ENCODE measurements around the gene INO80.

Gene INO80

DNA sequence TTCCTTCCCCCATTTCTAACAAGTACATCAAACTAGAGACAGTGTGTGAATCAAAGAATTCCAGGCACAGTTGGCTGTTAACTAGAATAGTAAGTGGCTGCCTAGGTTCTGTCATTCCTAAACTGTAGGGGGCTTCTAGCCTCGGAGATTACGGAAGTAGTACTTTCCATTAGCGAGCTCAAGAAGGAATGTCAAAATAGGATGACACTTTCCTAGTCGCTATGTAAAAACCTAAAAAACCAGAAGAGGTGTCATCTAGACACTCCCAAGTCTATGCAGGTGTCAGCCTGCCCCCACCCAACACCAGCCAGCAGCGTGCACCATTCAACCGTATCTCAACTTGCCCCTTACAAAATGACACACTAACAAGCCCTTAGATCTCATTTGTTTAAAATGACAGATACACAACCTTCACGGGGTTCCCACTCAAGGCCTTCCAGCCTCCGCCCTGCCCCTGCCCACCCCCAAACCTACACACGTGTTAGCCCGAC, 874 bp downstream of the INO80 start:
- peak; percentile 13 for TF ChIP-seq CTCF (IDR thresholded peaks at IDR 0.05; ENCODE audit: low read depth, low read length)
- DNase-seq (ENCODE audit: extremely low read depth, low read depth) = peak; percentile 1

- no peak for TF ChIP-seq CTCF (IDR thresholded peaks at IDR 0.05; ENCODE audit: low read depth, low read length)
- no peak for DNase-seq (ENCODE audit: extremely low read depth, low read depth)
Measured at GRCh38 chr15:41106947-41107346, 9.1 kb downstream of the INO80 start.

GRCh38 chr15:41105348-41106334, 10.4 kb downstream of the INO80 start:
- TF ChIP-seq CTCF (IDR thresholded peaks at IDR 0.05; ENCODE audit: low read depth, low read length) = no peak

GRCh38 chr15:41104234-41104633, 11.8 kb downstream of the INO80 start:
- peak; percentile 63 for DNase-seq (ENCODE audit: extremely low read depth, low read depth)

More at GRCh38 chr15:41105348-41106334, 10.4 kb downstream of the INO80 start:
- DNase-seq (ENCODE audit: extremely low read depth, low read depth) = no peak

GRCh38 chr15:41102854-41103253, 13.2 kb downstream of the INO80 start:
- TF ChIP-seq CTCF (IDR thresholded peaks at IDR 0.05; ENCODE audit: low read depth, low read length) = no peak
- DNase-seq (ENCODE audit: extremely low read depth, low read depth) = no peak

More at GRCh38 chr15:41104234-41104633, 11.8 kb downstream of the INO80 start:
- TF ChIP-seq CTCF (IDR thresholded peaks at IDR 0.05; ENCODE audit: low read depth, low read length) = no peak

- no peak for DNase-seq (ENCODE audit: extremely low read depth, low read depth)
- TF ChIP-seq CTCF (IDR thresholded peaks at IDR 0.05; ENCODE audit: low read depth, low read length) = no peak
Measured at GRCh38 chr15:41096178-41096577, 19.9 kb downstream of the INO80 start.

DNA sequence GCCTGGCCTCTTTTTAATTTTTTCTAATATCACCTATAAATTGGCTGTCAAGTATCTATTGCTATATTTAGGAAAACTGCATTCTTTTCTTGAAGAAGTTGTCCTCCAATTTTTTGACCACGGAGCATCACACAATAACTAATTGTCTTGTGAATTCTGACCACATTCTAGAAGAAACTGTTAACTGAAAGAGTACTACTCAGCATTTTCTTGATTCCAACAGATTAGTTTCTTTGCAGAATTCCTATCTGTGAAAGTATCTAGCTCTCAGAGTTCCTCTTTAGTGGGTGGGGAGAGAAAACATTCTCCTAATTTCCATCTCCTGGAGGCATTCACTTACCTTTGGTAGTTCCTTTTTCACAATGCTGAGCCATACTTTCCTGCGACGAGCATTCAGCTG, 31.1 kb downstream of the INO80 start:
- TF ChIP-seq CTCF (IDR thresholded peaks at IDR 0.05; ENCODE audit: low read depth, low read length) = no peak
- no peak for DNase-seq (ENCODE audit: extremely low read depth, low read depth)
